NB4 (cell line): ENCODE measurements around the gene FARP1.

ENCODE experiments used
- DNase-seq: peaks from one replicate; pipeline ENCODE4 v3.0.0; 2010; ENCODE audit warnings: low read depth
- H3K4me3 ChIP-seq: one replicate; pipeline ENCODE4 v1.5.1; 2011; ENCODE audit warnings: mild to moderate bottlenecking, low read depth, low read length, moderate library complexity
- MYC ChIP-seq: IDR thresholded peaks from 2 replicates; pipeline ENCODE4 v1.6.1; 2011; ENCODE audit warnings: low read depth, low read length
- POLR2A ChIP-seq: IDR thresholded peaks from 2 replicates; pipeline ENCODE4 v1.6.1; 2011; ENCODE audit warnings: mild to moderate bottlenecking; ENCODE audit not compliant: insufficient read length; ENCODE audit errors: extremely low read depth
- TF ChIP-seq, protein P1 (sequence below): IDR thresholded peaks from one replicate; pipeline ENCODE4 v1.5.1; 2012; ENCODE audit warnings: low read depth, low read length
- TF ChIP-seq, protein P2 (sequence below): IDR thresholded peaks from 2 replicates; pipeline ENCODE4 v1.6.1; 2011; ENCODE audit warnings: low read depth, low read length

Gene FARP1

DNA sequence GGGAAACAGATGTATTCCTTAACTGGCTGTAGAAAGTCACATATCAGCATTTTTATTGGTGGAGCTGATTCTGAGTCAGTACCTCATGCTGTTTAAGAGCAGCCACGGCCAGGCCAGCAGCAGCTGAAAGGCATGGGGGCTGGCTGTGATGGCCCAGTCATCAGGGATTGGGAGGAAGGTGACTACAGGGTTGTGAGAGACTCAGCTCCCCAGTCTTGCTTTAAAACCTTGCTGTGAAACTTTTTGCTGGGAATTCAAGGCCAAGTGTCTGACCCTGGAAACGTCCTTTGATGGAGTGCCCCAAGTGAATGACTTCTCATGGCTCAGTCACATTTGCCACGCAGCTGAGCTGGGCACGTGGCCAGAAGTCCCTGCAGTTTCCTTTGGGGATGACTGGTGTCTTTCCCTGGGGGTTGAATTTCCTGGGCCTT, 73.3 kb downstream of the FARP1 start:
- TF ChIP-seq MYC (no peak), POLR2A (no peak)
- TF ChIP-seq, protein P1, sequence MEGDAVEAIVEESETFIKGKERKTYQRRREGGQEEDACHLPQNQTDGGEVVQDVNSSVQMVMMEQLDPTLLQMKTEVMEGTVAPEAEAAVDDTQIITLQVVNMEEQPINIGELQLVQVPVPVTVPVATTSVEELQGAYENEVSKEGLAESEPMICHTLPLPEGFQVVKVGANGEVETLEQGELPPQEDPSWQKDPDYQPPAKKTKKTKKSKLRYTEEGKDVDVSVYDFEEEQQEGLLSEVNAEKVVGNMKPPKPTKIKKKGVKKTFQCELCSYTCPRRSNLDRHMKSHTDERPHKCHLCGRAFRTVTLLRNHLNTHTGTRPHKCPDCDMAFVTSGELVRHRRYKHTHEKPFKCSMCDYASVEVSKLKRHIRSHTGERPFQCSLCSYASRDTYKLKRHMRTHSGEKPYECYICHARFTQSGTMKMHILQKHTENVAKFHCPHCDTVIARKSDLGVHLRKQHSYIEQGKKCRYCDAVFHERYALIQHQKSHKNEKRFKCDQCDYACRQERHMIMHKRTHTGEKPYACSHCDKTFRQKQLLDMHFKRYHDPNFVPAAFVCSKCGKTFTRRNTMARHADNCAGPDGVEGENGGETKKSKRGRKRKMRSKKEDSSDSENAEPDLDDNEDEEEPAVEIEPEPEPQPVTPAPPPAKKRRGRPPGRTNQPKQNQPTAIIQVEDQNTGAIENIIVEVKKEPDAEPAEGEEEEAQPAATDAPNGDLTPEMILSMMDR: no peak
- TF ChIP-seq, protein P2, sequence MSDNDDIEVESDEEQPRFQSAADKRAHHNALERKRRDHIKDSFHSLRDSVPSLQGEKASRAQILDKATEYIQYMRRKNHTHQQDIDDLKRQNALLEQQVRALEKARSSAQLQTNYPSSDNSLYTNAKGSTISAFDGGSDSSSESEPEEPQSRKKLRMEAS: no peak
- H3K4me3 ChIP-seq: no peak overlapping the region
- no peak for DNase-seq

DNA sequence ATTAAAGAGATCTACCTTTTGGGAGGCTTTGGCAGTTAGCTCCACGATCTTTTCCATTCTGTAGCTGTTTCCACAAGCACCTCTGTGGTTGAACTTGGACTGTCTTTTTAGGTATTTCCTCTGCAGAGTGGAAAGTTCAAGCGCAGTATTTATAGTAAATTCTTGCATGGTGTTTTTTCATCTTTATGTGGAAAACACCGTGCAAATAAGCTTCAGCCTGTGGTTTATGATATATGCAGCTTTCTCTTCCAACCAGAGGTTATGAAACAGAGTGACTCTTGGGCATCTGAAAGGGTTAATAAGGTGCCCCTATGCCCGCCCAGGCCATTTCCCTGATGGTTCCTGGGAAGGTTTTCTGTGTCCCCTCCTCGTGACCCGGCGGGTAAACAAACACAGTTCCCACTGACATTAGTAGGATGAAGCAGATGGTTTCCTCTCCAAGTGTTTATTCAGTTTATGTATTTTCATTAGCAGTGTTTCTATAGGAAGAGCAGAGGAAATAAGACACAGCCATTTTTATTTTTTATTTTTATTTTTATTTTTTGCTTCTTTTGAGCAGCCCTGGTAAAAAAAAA, 73.9 kb downstream of the FARP1 start:
- H3K4me3 ChIP-seq: no peak overlapping the region
- no peak for DNase-seq
- no peak for TF ChIP-seq MYC
- TF ChIP-seq, protein P2: no peak
- TF ChIP-seq, protein P1: no peak

DNA sequence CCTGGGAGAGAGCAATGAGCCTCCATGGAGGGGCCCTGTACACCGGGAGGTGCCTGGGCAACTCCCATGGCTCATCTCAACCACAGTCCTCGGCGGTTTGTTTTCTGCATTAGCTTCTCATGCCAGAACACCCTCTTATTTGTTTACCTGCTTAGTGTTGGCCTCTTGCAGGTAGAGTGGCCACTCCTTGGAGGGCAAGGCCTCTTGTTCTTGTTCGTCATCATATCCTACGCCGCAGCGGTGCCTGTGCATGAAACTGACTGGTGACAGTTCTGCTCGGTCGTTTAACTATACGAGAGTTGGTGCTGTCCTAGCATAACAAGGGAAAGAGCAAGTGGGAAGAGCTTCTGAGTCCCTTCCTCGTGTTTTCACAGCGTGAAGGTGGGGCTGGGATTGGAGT, 74.7 kb downstream of the FARP1 start:
- no peak for DNase-seq
- H3K4me3 ChIP-seq: no peak overlapping the region
- TF ChIP-seq, protein P2: no peak
- TF ChIP-seq POLR2A (no peak), MYC (no peak)
- TF ChIP-seq, protein P1: no peak

DNA sequence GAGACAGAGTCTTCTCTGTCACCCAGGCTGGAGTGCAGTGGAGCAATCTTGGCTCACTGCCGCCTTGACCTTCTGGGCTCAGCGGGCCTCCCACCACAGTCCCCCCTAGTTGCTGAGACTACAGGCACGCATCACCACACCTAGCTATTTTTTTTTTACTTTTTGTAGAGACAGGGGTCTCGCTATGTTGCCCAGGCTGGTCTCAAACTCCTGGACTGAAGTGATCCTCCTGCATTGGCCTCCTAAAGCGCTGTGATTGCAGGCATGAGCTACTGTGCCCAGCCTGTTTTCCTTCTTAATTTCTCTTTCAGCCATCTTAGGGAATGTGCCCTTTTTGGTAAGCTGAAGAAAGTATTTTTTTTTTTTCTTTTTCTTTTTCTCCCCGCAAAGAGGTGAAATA, 76.8 kb downstream of the FARP1 start:
- H3K4me3 ChIP-seq: no peak overlapping the region
- TF ChIP-seq, protein P1: no peak
- TF ChIP-seq, protein P2: no peak
- TF ChIP-seq POLR2A (no peak), MYC (no peak)
- DNase-seq: no peak

DNA sequence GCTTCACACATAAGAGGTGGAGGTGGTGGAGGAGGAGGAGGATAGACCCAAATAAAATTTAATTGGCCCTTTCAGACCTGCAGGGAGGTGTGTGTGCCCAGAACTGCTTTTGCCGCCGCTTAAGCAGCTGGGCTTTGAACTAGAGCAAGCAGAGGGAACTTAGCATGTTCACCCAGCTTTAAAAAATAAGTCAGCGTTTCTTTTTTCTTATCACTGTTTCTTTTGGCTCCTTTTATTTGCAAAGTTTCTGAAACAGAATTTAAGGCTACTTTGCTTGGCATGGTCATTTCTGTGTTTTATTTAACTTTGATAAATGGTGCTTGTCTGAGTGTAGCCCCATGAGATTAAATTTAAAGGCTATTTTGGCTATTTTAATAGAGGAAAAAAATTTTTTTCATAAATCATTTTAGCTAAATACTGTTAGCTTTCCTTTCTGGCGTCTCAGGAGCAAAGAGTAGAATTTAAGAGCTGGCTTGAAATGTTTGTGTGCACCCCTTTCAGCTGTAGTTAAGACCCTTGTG, 77.4 kb downstream of the FARP1 start:
- H3K4me3 ChIP-seq: no peak overlapping the region
- TF ChIP-seq POLR2A (no peak), MYC (no peak)
- TF ChIP-seq, protein P1: no peak
- TF ChIP-seq, protein P2: no peak
- DNase-seq: no peak
